Liver (tissue), 9 donors: ENCODE measurements around the gene ANAPC10. TPM values are rescaled to one million over a fixed set of nuclear protein-coding genes. Genes with fewer than 3 reads are reported as not detected.

Experiments used
- DNase-seq: peaks from one replicate; pipeline ENCODE4 v3.0.0-alpha.2; 2017; ENCODE audit warnings: low spot score
- H3K27ac ChIP-seq, 2 donors: one replicate each; pipeline ENCODE4 v1.7.0; 2013; ENCODE audit warnings: inconsistent platforms in 2 of 2, low read length in 2 of 2, control low read depth in 1 of 2, low read depth in 1 of 2, mild to moderate bottlenecking in 1 of 2
- H3K27me3 ChIP-seq, 4 donors: one replicate each; pipeline versions ENCODE4 v1.6.1 to v1.7.0; 2013; ENCODE audit warnings: low read length in 3 of 4, inconsistent platforms in 1 of 4, mild to moderate bottlenecking in 1 of 4, moderate library complexity in 1 of 4; ENCODE audit not compliant: control insufficient read depth in 4 of 4, insufficient read depth in 4 of 4
- H3K36me3 ChIP-seq, 4 donors: one replicate each; pipeline versions ENCODE4 v1.6.1 to v1.7.0; 2013; ENCODE audit warnings: low read length in 3 of 4, mild to moderate bottlenecking in 3 of 4, low read depth in 1 of 4, moderate library complexity in 1 of 4; ENCODE audit not compliant: control insufficient read depth in 4 of 4, insufficient read depth in 3 of 4
- H3K4me1 ChIP-seq, 4 donors: one replicate each; pipeline versions ENCODE4 v1.6.1 to v1.7.0; 2013; ENCODE audit warnings: low read length in 3 of 4, mild to moderate bottlenecking in 3 of 4, moderate library complexity in 1 of 4; ENCODE audit not compliant: control insufficient read depth in 4 of 4, insufficient read depth in 4 of 4
- H3K4me3 ChIP-seq, 3 donors: one replicate each; pipeline versions ENCODE4 v1.6.1 to v1.7.0; 2013; ENCODE audit warnings: low read length in 3 of 3, control low read depth in 1 of 3, low read depth in 1 of 3, mild to moderate bottlenecking in 1 of 3
- H3K9ac ChIP-seq, 2 donors: one replicate each; pipeline ENCODE4 v1.7.0; 2013; ENCODE audit warnings: low read length in 2 of 2, mild to moderate bottlenecking in 2 of 2, moderate library complexity in 2 of 2, control low read depth in 1 of 2, low read depth in 1 of 2
- H3K9me3 ChIP-seq, 4 donors: one replicate each; pipeline versions ENCODE4 v1.6.1 to v1.7.0; 2013; ENCODE audit warnings: low read length in 3 of 4; ENCODE audit not compliant: control insufficient read depth in 4 of 4
- CTCF ChIP-seq: fragments of 150-350 bp; IDR thresholded peaks from 2 replicates; pipeline ENCODE4 v1.5.1; 2017; ENCODE audit warnings: improper control_type of control experiment, low read depth, low read length; ENCODE audit not compliant: missing input control
- EGR1 ChIP-seq, 2 donors: IDR thresholded peaks; 2 replicates each; pipeline ENCODE4 v1.6.1; 2016 to 2018; ENCODE audit warnings: antibody characterized with exemption in 2 of 2, low read depth in 2 of 2
- FOXA1 ChIP-seq: IDR thresholded peaks from 2 replicates; pipeline ENCODE4 v1.6.1; 2016; ENCODE audit warnings: antibody characterized with exemption
- FOXA2 ChIP-seq: IDR thresholded peaks from 2 replicates; pipeline ENCODE4 v1.6.1; 2016; ENCODE audit warnings: antibody characterized with exemption
- GABPA ChIP-seq, 2 donors: IDR thresholded peaks in 1 of 2; conservative IDR thresholded peaks in 1 of 2; 2 replicates each; pipeline ENCODE4 v1.6.1; 2016; ENCODE audit warnings: antibody characterized with exemption in 2 of 2, mild to moderate bottlenecking in 1 of 2, moderate library complexity in 1 of 2
- HNF4A ChIP-seq, 2 donors: conservative IDR thresholded peaks; 2 replicates each; pipeline ENCODE4 v1.6.1; 2016; ENCODE audit warnings: antibody characterized with exemption in 2 of 2, mild to moderate bottlenecking in 2 of 2
- HNF4G ChIP-seq: IDR thresholded peaks from 2 replicates; pipeline ENCODE4 v1.6.1; 2016; ENCODE audit warnings: antibody characterized with exemption
- MAX ChIP-seq: IDR thresholded peaks from 2 replicates; pipeline ENCODE4 v1.6.1; 2016; ENCODE audit warnings: antibody characterized with exemption
- NR2F2 ChIP-seq: IDR thresholded peaks from 2 replicates; pipeline ENCODE4 v1.6.1; 2016; ENCODE audit warnings: antibody characterized with exemption
- RAD21 ChIP-seq, 2 donors: IDR thresholded peaks; 2 replicates each; pipeline ENCODE4 v1.6.1; 2016; ENCODE audit warnings: antibody characterized with exemption in 2 of 2, mild to moderate bottlenecking in 2 of 2
- REST ChIP-seq: IDR thresholded peaks from 2 replicates; pipeline ENCODE4 v1.6.1; 2016; ENCODE audit warnings: antibody characterized with exemption, mild to moderate bottlenecking
- RXRA ChIP-seq, 2 donors: IDR thresholded peaks; 2 replicates each; pipeline ENCODE4 v1.6.1; 2017 to 2018; ENCODE audit warnings: antibody characterized with exemption in 2 of 2, mild to moderate bottlenecking in 1 of 2
- SP1 ChIP-seq: IDR thresholded peaks from 2 replicates; pipeline ENCODE4 v1.6.1; 2018; ENCODE audit warnings: antibody characterized with exemption, mild to moderate bottlenecking
- YY1 ChIP-seq: IDR thresholded peaks from 2 replicates; pipeline ENCODE4 v1.6.1; 2016; ENCODE audit warnings: antibody characterized with exemption, mild to moderate bottlenecking
- ZBTB33 ChIP-seq: IDR thresholded peaks from 2 replicates; pipeline ENCODE4 v1.6.1; 2016; ENCODE audit warnings: antibody characterized with exemption
- WGBS: extraction: QIAGEN DNeasy Blood & Tissue Kit; methylation state at CpG from one replicate; pipeline ENCODE4 v1.1.7; 2013; 5-methylcytosine and 5-hydroxymethylcytosine counted together
- polyA plus RNA-seq, 2 donors: library from polyadenylated mRNA; stranded (reverse) in 1 of 2; unstranded in 1 of 2; fragments of 200-250 nt in 1 of 2; fragments of >200 nt in 1 of 2; fragmentation: Nextera tagmentation in 1 of 2; extraction: Ambion mirVana in 1 of 2; gene quantifications; one replicate each; pipeline versions ENCODE4 v1.2.1 to v1.2.3, GENCODE V29; 2013 to 2015
- total RNA-seq, 2 donors: library from RNA; depleted of rRNA; stranded (reverse); fragments of >200 nt; gene quantifications; one replicate each; pipeline ENCODE4 v1.2.3, GENCODE V29; 2014
- donor health status: healthy.
- donor health status: healthy.
- donor health status: healthy.
- donor health status: healthy.
- donor health status: healthy.

Gene ANAPC10
- total and polyA plus RNA-seq, 4 donors = 6.2 to 16.1 (median 14.5) TPM

- no peak for TF ChIP-seq REST
Observed at GRCh38 chr4:144975718-144976117, 122.3 kb downstream of the ANAPC10 start (continued).

GRCh38 chr4:144970597-144970996 is 127.4 kb downstream of the ANAPC10 start:
- no peak for TF ChIP-seq SP1
- TF ChIP-seq CTCF = no peak
- no peak for TF ChIP-seq NR2F2
- TF ChIP-seq RXRA (IDR thresholded peaks at IDR 0.05) = no peak
- TF ChIP-seq MAX = no peak
- no peak for TF ChIP-seq ZBTB33
- TF ChIP-seq HNF4A (conservative IDR thresholded peaks at IDR 0.05) = no peak
- TF ChIP-seq YY1 = no peak
- TF ChIP-seq HNF4G = no peak
- Histone ChIP-seq H3K27me3 (no peaks in the 10 kb centered on the region), H3K27ac (no peak overlapping the region), H3K4me3 (no peak overlapping the region), H3K36me3 (no peaks in the 10 kb centered on the region), H3K9ac (no peak overlapping the region), H3K9me3 (no peaks in the 10 kb centered on the region), H3K4me1 (no peaks in the 10 kb centered on the region)
- no peak for DNase-seq
- WGBS = 76% methylated on average over 1 of the region's 1 CpG

GRCh38 chr4:144969821-144970220 is 128.2 kb downstream of the ANAPC10 start:
- WGBS = 91% methylated on average over 2 of the region's 2 CpGs
- Histone ChIP-seq H3K27me3 (no peaks in the 10 kb centered on the region), H3K9me3 (no peaks in the 10 kb centered on the region)

More at GRCh38 chr4:144969821-144970220, 128.2 kb downstream of the ANAPC10 start:
- Histone ChIP-seq H3K4me3 (no peak overlapping the region), H3K27ac (no peak overlapping the region), H3K4me1 (no peaks in the 10 kb centered on the region), H3K9ac (no peak overlapping the region), H3K36me3 (no peaks in the 10 kb centered on the region)
- DNase-seq = no peak
- TF ChIP-seq ZBTB33 = no peak
- no peak for TF ChIP-seq EGR1 (IDR thresholded peaks at IDR 0.05; ENCODE audit: low read depth in 2 of 2)
- no peak for TF ChIP-seq GABPA (IDR thresholded peaks at IDR 0.05 in 1 of 2, conservative IDR thresholded peaks at IDR 0.05 in 1 of 2)
- TF ChIP-seq MAX = no peak
- no peak for TF ChIP-seq REST
- no peak for TF ChIP-seq RAD21 (IDR thresholded peaks at IDR 0.05)
- TF ChIP-seq FOXA2 = no peak
- TF ChIP-seq FOXA1 = no peak
- no peak for TF ChIP-seq YY1
